Natural killer cell treated with Interleukin-12 subunit alpha and Interleukin-12 subunit beta and Interleukin-15 and Interleukin-18, amount 100 ng/mL, for 72 hours (primary cell): Measurements from ENCODE around the gene INPP1. TPM values are rescaled to one million over a fixed set of nuclear protein-coding genes. Genes with fewer than 3 reads are reported as not detected.
"Not testable (repeated sequence)": the region's sequence is repeated elsewhere in the genome, so short reads cannot be mapped to it uniquely, and the experiment has no call there.

ENCODE experiments used
- ATAC-seq, 2 donors: fragments of 150-1000 bp; cut with Tn5 transposase in 1 of 2; sonication (Bioruptor Pico), chemical (Tn5 transposase) in 1 of 2; 2 replicates each; pipeline ENCODE4 v1.10.0; 2021
- DNase-seq: peaks from one replicate; pipeline ENCODE4 v3.0.0; 2022; ENCODE audit warnings: low spot score
- H3K27ac Mint-ChIP-seq, 2 donors: 1 replicate in 1 of 2; 2 replicates in 1 of 2; pipeline ENCODE4 v1.8.0; 2022; ENCODE audit warnings: mixed read lengths in 2 of 2, mild to moderate bottlenecking in 1 of 2, moderate library complexity in 1 of 2
- H3K27me3 Mint-ChIP-seq, 2 donors: 1 replicate in 1 of 2; 2 replicates in 1 of 2; pipeline ENCODE4 v1.8.0; 2022; ENCODE audit warnings: mixed read lengths in 2 of 2
- H3K36me3 Mint-ChIP-seq: one replicate; pipeline ENCODE4 v1.8.0; 2022; ENCODE audit warnings: mixed read lengths
- H3K4me1 Mint-ChIP-seq, 2 donors: 1 replicate in 1 of 2; 2 replicates in 1 of 2; pipeline ENCODE4 v1.8.0; 2022; ENCODE audit warnings: low read depth in 2 of 2, mixed read lengths in 2 of 2, mild to moderate bottlenecking in 1 of 2
- H3K4me3 Mint-ChIP-seq: one replicate; pipeline ENCODE4 v1.8.0; 2022; ENCODE audit warnings: mixed read lengths
- H3K9me3 Mint-ChIP-seq: 2 replicates; pipeline ENCODE4 v1.8.0; 2022; ENCODE audit warnings: mixed read lengths
- total RNA-seq, 2 donors: library from RNA; stranded (reverse); gene quantifications; one replicate each; pipeline ENCODE4 v1.2.3, GENCODE V29; 2022

The INPP1 gene
- total RNA-seq, 2 donors from 2014 or later, result 13.5 to 19.4 TPM

DNA sequence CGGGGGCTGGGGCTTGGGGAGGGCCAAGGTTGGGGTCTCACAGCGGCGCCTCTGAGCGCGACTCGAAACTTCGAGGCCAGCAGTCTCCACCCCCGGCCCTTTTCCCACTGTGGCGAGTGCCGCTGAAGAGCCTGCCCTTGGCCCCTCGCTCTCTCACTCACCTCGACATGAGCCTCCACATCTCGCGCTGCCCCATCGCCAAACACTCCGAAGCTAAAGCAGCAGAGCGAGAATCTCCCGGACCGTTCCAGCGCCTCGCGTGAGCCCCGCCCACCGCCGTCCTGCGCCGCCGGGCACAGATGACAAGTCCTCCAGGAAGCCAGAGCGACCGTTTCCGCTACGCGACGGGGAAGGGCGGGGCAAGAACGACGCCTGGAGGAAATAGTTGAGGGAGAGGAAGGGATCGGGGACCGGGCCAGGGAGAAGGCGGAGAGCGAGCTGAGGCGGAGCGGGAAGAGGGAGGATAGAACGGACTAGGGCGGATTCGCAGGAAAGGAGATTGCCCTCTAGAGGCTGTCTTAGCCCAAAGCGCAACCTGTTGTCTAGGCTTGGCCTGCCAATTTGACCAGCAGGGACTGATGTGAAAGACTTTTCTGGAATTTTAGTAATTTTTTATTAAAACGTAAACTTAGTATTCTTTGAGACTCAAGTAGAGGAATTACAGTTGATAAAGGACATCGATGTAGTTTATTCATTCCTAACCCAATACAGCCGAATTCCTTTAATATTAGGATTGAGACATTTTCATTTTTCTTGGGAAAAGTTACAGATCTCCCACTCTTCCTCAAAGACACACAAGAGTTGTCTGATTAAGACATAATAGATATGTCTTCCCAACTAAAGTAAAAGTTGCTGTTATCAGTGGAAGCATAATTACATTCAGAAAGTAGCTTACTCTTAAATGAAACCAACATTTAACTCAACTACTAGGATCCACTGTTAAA, 23.6 kb upstream of the INPP1 start, which contains the start of gene HIBCH:
Gene HIBCH (minus strand): TSS at position 272 of the 944 bp plus-strand sequence. CDS start 76 bp downstream, at position 196.
- Mint-ChIP-seq H3K4me1 (peaks cover 29 to 49% of the 10 kb centered on the region in 2 donors), H3K9me3 (no peaks in the 10 kb centered on the region), H3K4me3 (peak within 1 kb of the TSS; percentile 87), H3K36me3 (peaks cover 5% of the 10 kb centered on the region), H3K27me3 (peaks cover 7% of the 10 kb centered on the region in 2 donors), H3K27ac (peak within 1 kb of the TSS; percentile 86 to 97)
- ATAC-seq (peak; percentile 94 to 98), DNase-seq (peak; percentile 92)

DNA sequence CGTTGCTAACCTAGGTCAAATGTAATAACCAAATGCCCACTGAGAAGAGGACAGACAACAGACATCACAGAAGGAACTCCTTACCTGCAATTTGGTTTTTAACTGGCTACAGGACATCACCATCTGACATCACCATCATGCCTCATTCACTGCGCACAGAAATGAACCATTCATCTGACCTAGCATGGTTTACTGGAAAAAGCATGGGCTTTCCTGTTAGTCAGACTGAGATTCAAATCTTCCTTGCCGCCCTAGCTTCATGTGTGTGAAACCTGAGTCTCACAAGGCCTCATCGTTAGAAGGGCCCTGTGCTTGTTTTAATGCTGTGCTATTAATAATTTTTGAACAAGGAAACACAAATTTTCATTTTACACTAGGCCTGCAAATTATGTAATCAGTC, 22.7 kb upstream of the INPP1 start:
- no peak for DNase-seq
- peaks cover 5% of the 10 kb centered on the region for H3K36me3 Mint-ChIP-seq
- H3K4me3 Mint-ChIP-seq, result peak overlapping the region; percentile 87
- H3K27ac Mint-ChIP-seq, result peak overlapping the region; percentile 86 to 97
- peak; percentile 7 to 67 for ATAC-seq
- peaks cover 24 to 40% of the 10 kb centered on the region in 2 donors for H3K4me1 Mint-ChIP-seq
- peaks cover 12 to 13% of the 10 kb centered on the region in 2 donors for H3K27me3 Mint-ChIP-seq
- H3K9me3 Mint-ChIP-seq, result no peaks in the 10 kb centered on the region

DNA sequence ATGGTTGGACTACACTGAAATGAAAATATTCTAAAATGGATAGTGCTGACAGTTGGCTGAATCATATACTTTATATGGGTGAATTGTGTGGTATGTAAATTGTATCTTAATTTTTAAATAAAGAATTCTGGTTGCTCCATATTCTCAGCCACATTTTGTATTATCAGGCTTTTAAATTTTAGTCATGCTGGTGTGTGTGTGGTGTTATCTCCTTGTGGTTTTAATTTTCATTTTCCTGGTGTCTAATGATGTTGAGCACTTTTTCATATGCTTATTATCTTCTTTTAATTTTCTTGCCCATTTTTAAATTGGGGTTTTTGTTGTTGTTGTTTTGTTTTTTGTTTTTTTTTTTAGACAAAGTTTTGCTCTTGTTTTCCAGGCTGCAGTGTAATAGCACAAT, 20.0 kb upstream of the INPP1 start:
- ATAC-seq, result no peak
- Mint-ChIP-seq H3K36me3 (no peaks in the 10 kb centered on the region), H3K4me1 (peaks cover 14 to 20% of the 10 kb centered on the region in 2 donors), H3K27me3 (peaks cover 27 to 32% of the 10 kb centered on the region in 2 donors), H3K4me3 (no peak overlapping the region), H3K27ac (no peak overlapping the region), H3K9me3 (no peaks in the 10 kb centered on the region)
- no peak for DNase-seq

DNA sequence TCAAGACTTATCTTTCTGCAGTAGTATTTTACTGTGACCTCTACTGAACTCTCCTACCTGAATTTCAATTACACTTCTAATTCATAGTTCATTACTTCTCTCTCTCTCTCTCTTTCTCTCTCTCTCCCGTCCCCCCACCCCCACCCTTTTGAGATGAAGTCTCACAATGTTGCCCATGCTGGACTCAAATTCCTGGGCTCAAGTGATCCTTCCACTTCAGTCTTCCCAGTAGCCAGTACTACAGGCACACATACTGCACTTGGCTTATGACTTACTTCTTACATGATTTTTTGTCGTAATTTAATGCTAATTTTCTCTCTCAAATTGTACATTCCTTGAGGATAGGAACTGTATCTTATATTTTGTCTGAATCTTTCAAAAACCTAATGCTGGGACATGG, 17.8 kb upstream of the INPP1 start:
- Mint-ChIP-seq H3K9me3 (no peaks in the 10 kb centered on the region), H3K36me3 (no peaks in the 10 kb centered on the region), H3K27ac (no peak overlapping the region), H3K4me1 (peaks cover 2 to 3% of the 10 kb centered on the region in 2 donors), H3K4me3 (no peak overlapping the region), H3K27me3 (peaks cover 39 to 47% of the 10 kb centered on the region in 2 donors)
- DNase-seq (no peak), ATAC-seq (no peak)

DNA sequence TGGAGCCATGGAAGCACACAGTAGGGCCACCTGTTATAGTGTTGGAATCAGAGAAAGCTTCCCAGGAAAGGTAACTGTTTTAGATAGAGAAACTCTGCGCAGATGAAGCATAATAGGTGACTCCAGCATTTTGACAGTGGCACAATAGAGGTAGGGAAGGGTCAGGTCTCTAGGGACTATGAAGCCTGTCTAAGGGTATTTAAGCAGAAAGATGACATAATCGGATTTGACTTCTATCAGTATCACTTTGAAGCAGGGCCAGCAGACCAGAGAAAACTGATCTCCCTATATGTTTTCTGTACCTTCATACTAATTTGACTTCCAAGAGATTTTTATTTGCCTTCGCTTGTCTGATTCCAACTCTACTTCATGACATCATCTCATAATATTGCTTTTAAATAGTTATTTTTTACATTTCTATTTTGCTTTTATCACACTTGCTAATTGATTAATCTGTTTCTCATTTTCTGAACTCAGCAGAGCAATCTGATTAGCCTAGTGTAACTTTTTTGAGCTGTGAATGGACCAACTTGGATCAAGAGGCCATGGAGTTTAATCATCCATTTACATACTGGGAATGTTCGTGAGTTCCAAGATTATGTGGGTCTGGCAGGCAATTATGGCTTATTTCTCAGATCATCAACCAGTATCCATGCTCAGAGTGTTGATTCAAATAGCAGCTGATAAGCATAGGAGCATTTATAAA, 15.4 kb upstream of the INPP1 start:
- ATAC-seq (no peak), DNase-seq (no peak)
- Mint-ChIP-seq H3K27ac (no peak overlapping the region), H3K36me3 (no peaks in the 10 kb centered on the region), H3K4me3 (no peak overlapping the region), H3K4me1 (no peaks in the 10 kb centered on the region), H3K27me3 (peaks cover 41 to 58% of the 10 kb centered on the region in 2 donors), H3K9me3 (no peaks in the 10 kb centered on the region)

DNA sequence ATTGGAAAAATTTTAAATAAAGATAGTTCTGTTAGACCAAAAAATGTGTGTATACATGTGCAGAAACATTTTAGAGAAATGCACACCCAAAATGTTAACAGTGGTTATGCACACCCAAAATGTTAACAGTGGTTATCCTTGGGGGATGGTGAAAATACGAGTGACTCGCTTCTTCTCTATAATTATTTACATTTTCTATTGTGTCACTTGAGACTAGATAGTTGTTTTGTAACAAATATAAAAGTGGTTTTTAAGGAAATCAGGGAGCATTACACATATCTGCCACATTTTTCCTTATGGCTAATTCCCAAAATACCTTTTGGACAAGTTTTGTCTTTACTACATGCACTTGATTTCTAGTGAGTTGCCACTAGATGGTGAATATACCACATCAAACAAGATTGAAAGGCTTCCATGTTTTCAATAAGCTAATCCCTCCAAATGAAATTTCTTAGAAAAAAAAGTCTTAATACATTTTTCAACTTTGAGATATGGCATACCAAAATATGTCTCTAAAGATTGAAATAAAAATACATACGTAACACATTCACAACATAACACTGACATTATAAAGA, 14.7 kb upstream of the INPP1 start:
- H3K9me3 Mint-ChIP-seq, result no peaks in the 10 kb centered on the region
- ATAC-seq (no peak), DNase-seq (no peak)
- no peaks in the 10 kb centered on the region for H3K36me3 Mint-ChIP-seq
- H3K27me3 Mint-ChIP-seq, result peaks cover 39 to 58% of the 10 kb centered on the region in 2 donors
- H3K27ac Mint-ChIP-seq, result no peak overlapping the region
- H3K4me3 Mint-ChIP-seq, result no peak overlapping the region
- H3K4me1 Mint-ChIP-seq, result no peaks in the 10 kb centered on the region

DNA sequence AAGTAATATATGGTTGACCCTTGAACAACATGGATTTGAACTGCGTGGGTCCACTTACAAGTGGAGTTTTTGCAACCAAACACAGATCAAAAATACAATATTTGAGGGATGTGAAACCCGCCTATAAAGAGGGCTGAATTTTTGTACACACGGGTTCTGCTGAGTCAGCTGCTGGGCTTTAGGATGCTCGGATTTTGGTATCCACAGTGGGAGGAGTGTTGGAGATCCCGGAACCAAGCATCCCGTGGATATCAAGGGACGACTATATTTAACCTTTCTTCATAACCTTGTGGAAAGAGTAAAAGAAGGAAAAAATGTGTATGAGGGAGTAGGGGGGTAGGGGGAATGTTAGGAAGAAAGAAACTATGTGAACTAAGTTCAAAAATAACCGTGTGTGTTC, 10.0 kb upstream of the INPP1 start:
- Mint-ChIP-seq H3K9me3 (no peaks in the 10 kb centered on the region), H3K4me3 (no peak overlapping the region), H3K4me1 (no peaks in the 10 kb centered on the region), H3K36me3 (no peaks in the 10 kb centered on the region), H3K27me3 (peaks cover 15 to 26% of the 10 kb centered on the region in 2 donors), H3K27ac (no peak overlapping the region)
- DNase-seq (no peak), ATAC-seq (no peak)

DNA sequence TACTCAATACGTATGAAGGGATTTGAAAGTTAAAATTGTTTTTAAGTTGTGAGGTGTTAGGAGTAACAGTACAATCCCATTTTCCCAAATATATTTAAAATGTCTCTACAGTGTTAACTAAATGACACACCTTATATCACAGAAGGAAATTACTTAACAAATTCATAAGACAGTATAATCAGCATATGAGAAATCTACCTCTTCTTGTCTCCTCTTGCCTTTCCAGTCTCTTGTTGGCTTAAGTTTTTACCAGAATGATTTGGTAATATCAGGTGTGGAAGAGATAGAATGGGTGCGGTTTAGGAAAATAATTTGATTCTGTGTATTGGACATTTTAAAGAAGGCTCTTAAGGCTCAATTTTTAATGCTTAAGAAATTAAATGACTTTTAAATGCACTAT, 9.5 kb upstream of the INPP1 start:
- H3K27ac Mint-ChIP-seq, result no peak overlapping the region
- no peak for DNase-seq
- H3K9me3 Mint-ChIP-seq, result no peaks in the 10 kb centered on the region
- H3K4me3 Mint-ChIP-seq, result no peak overlapping the region
- peaks cover 15 to 26% of the 10 kb centered on the region in 2 donors for H3K27me3 Mint-ChIP-seq
- no peak for ATAC-seq
- H3K36me3 Mint-ChIP-seq, result no peaks in the 10 kb centered on the region
- H3K4me1 Mint-ChIP-seq, result no peaks in the 10 kb centered on the region

DNA sequence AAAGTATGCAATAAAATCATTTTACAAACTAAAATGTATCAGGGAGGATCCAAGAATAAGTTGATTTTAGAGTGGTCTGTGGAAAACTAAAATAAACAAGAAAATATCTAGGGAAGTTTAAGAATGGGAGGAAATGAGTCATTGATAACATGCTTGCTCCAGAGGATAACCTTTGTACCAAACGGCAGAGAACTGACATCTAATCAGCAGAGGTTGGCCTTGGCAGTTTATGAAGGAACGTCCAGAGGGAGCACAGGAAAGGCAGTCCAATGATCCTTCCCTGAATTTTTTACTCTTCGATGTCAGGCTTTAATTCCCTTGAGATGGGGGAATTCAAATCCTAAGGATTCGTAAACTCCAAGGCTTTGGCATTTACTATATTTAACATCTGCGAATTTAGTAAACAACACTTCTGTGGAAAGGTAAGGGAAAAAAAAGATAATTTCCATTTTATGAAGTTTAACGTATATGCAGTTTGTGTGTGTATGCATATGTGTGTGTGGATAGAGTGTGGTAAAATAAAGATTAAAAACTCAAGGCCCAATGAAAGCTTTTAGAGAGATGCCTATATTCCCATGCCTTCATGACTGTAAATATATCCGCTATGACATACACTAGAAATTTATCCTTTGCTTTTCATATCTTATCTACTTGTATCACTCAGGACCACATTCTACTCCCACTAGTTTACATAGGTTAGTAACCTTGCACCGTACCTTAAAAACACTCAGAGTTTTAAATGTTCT, 8.7 kb upstream of the INPP1 start:
- H3K9me3 Mint-ChIP-seq, result no peaks in the 10 kb centered on the region
- no peaks in the 10 kb centered on the region for H3K36me3 Mint-ChIP-seq
- no peak overlapping the region for H3K4me3 Mint-ChIP-seq
- ATAC-seq, result no peak
- no peak for DNase-seq
- no peak overlapping the region for H3K27ac Mint-ChIP-seq
- peaks cover 10 to 20% of the 10 kb centered on the region in 2 donors for H3K27me3 Mint-ChIP-seq
- H3K4me1 Mint-ChIP-seq, result no peaks in the 10 kb centered on the region

DNA sequence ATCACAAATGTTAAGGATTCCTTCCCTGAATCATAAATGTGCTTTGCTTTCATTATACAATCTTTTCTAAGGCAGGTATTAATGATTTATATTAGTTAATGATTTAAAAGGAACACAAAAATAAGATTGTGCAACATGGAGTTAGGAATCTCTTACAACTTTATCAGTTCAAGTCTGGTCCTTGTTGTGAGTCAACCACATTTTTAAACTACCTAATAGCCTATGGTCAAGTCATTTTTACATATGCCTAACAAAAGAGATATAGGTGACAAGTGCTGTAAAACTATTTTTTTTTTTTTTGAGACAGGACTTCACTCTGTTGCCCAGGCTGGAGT, 8.2 kb upstream of the INPP1 start:
- ATAC-seq (no peak), DNase-seq (no peak)
- Mint-ChIP-seq H3K27ac (no peak overlapping the region), H3K4me1 (no peaks in the 10 kb centered on the region), H3K36me3 (no peaks in the 10 kb centered on the region), H3K27me3 (peaks cover 7 to 15% of the 10 kb centered on the region in 2 donors), H3K9me3 (no peaks in the 10 kb centered on the region), H3K4me3 (no peak overlapping the region)

DNA sequence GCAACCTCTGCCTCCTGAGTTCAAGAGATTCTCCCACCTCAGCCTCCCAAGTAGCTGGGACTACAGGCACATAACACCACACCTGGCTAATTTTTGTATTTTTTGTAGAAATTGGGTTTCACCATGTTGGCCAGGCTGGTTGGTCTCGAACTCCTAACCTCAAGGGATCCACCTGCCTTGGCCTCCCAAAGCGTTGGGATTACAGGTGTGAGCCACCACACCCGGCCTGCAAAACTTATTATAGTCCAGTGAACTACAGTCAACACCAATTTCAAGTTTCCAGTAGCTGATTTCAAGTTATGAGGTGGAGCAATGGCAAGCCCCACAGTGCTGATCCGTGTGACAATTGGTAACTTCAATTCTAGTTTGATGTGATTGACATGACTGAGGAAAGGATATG, 7.8 kb upstream of the INPP1 start:
- H3K27ac Mint-ChIP-seq, ATAC-seq, H3K36me3 Mint-ChIP-seq, H3K9me3 Mint-ChIP-seq, H3K4me1 Mint-ChIP-seq, H3K4me3 Mint-ChIP-seq, DNase-seq: not testable (repeated sequence)
- peaks cover 3 to 11% of the 10 kb centered on the region in 2 donors for H3K27me3 Mint-ChIP-seq

DNA sequence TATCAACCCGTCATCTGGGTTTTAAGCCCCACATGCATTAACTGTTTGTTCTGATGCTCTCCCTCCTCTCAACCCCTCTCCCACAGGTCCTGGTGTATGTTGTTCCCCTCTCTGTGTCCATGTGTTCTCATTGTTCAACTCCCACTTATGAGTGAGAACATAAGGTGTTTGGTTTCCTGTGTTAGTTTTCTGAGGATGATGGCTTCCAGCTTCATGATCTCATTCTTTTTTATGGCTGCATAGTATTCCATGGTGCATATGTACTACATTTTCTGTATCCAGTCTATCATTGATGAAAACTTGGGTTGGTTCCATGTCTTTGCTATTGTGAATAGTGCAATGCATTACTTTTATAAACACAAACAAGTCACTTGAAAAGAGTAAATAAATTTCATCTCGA, 7.0 kb upstream of the INPP1 start:
- DNase-seq (no peak), ATAC-seq (no peak)
- no peaks in the 10 kb centered on the region for H3K4me1 Mint-ChIP-seq
- no peaks in the 10 kb centered on the region for H3K9me3 Mint-ChIP-seq
- no peak overlapping the region for H3K4me3 Mint-ChIP-seq
- no peak overlapping the region for H3K27ac Mint-ChIP-seq
- H3K27me3 Mint-ChIP-seq, result peaks cover 2 to 3% of the 10 kb centered on the region in 2 donors
- no peaks in the 10 kb centered on the region for H3K36me3 Mint-ChIP-seq

DNA sequence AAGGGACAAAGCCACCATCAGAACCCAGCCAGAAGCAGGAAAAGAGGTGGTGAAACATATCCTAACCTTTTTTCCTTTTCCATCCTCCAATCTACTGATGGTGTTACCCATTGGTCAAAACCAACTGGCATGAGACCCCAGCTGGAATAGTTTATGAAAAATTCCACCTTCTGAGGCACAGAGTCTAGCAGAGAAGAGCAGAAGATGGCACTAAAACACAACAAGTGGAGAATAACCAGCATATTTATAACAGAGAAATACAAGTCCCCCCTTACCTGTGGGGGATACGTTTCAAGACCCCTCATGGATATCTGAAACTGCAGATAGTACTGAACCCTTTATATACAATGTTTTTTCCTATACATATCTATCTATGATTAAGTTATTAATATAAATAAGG, 4.9 kb upstream of the INPP1 start:
- Mint-ChIP-seq H3K36me3 (no peaks in the 10 kb centered on the region), H3K27ac (no peak overlapping the region), H3K27me3 (no peaks in the 10 kb centered on the region), H3K4me3 (no peak overlapping the region), H3K4me1 (peaks cover 4 to 10% of the 10 kb centered on the region in 2 donors), H3K9me3 (no peaks in the 10 kb centered on the region)
- ATAC-seq, result no peak
- DNase-seq, result no peak
